IMR-90 (cell line): ENCODE data around the gene ZNF780A.

Experiments used
- ELK1 ChIP-seq: fragments of 150-350 bp; IDR thresholded peaks from 2 replicates; pipeline ENCODE4 v1.6.1; 2016; ENCODE audit warnings: low read depth, mild to moderate bottlenecking, low read length, moderate library complexity, borderline replicate concordance
- MAFK ChIP-seq: IDR thresholded peaks from 2 replicates; pipeline ENCODE4 v1.6.1; 2012; ENCODE audit warnings: low read depth, low read length, improper control_type of control experiment
- MAZ ChIP-seq: IDR thresholded peaks from 2 replicates; pipeline ENCODE4 v1.6.1; 2012; ENCODE audit warnings: low read depth, mild to moderate bottlenecking, low read length, improper control_type of control experiment, moderate library complexity, borderline replicate concordance
- NFE2L2 ChIP-seq: fragments of 150-350 bp; IDR thresholded peaks from 2 replicates; pipeline ENCODE4 v1.6.1; 2016; ENCODE audit warnings: low read depth, mild to moderate bottlenecking, low read length
- POLR2A ChIP-seq: IDR thresholded peaks from 2 replicates; pipeline ENCODE4 v1.6.1; 2012; ENCODE audit warnings: mild to moderate bottlenecking, low read depth, low read length
- RAD21 ChIP-seq: IDR thresholded peaks from 2 replicates; pipeline ENCODE4 v1.6.1; 2012; ENCODE audit warnings: low read length, improper control_type of control experiment
- RFX5 ChIP-seq: IDR thresholded peaks from 2 replicates; pipeline ENCODE4 v1.8.0; 2012; ENCODE audit warnings: low read depth, mild to moderate bottlenecking, low read length, moderate library complexity
- TF ChIP-seq, protein P1 (sequence below): conservative IDR thresholded peaks from 2 replicates; pipeline ENCODE4 v1.5.1; 2012; ENCODE audit warnings: mild to moderate bottlenecking, low read depth, low read length, improper control_type of control experiment
- TF ChIP-seq, protein P2 (sequence below): fragments of 150-350 bp; IDR thresholded peaks from 2 replicates; pipeline ENCODE4 v1.6.1; 2017; ENCODE audit warnings: mild to moderate bottlenecking, antibody characterized with exemption, low read length, low read depth

DNA sequence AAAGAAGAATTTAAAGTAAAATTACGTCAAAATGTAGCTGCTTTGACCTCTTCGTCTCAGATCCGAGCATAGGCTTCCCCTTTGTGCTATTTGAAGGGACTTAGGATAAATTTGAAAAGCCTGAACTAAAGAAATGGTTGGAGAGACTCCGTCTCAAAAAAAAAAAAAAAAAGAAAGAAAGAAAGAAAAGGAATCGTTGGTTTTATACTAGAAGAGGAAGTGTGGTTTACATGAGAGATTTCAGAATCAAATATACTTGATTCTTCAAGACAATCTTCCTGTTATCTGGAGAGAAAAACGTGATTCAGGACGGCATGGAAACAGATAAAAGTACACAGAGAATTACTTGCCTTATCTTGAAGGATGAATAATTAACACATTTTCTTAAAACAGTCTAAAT is 34.2 kb downstream of the ZNF780A start:
- TF ChIP-seq, protein P1, sequence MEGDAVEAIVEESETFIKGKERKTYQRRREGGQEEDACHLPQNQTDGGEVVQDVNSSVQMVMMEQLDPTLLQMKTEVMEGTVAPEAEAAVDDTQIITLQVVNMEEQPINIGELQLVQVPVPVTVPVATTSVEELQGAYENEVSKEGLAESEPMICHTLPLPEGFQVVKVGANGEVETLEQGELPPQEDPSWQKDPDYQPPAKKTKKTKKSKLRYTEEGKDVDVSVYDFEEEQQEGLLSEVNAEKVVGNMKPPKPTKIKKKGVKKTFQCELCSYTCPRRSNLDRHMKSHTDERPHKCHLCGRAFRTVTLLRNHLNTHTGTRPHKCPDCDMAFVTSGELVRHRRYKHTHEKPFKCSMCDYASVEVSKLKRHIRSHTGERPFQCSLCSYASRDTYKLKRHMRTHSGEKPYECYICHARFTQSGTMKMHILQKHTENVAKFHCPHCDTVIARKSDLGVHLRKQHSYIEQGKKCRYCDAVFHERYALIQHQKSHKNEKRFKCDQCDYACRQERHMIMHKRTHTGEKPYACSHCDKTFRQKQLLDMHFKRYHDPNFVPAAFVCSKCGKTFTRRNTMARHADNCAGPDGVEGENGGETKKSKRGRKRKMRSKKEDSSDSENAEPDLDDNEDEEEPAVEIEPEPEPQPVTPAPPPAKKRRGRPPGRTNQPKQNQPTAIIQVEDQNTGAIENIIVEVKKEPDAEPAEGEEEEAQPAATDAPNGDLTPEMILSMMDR, result no peak
- TF ChIP-seq MAZ (no peak), MAFK (no peak), RAD21 (no peak), RFX5 (no peak), NFE2L2 (no peak), POLR2A (no peak), ELK1 (no peak)
- TF ChIP-seq, protein P2, sequence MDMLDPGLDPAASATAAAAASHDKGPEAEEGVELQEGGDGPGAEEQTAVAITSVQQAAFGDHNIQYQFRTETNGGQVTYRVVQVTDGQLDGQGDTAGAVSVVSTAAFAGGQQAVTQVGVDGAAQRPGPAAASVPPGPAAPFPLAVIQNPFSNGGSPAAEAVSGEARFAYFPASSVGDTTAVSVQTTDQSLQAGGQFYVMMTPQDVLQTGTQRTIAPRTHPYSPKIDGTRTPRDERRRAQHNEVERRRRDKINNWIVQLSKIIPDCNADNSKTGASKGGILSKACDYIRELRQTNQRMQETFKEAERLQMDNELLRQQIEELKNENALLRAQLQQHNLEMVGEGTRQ, result no peak
